AG08395 (cell line): ENCODE data around the gene ZNF444.
"Not testable (repeated sequence)": the region's sequence is repeated elsewhere in the genome, so short reads cannot be mapped to it uniquely, and the experiment has no call there.

ENCODE experiments used
- DNase-seq: peaks from one replicate; pipeline ENCODE4 v3.0.0; 2012; ENCODE audit warnings: mixed read lengths, low spot score

ZNF444 gene

GRCh38 chr19:56177564-56178243 lies 36.6 kb downstream of the ZNF444 start:
- DNase-seq: no peak

GRCh38 chr19:56189785-56190184 lies 48.7 kb downstream of the ZNF444 start:
- no peak for DNase-seq

GRCh38 chr19:56191115-56191514 lies 50.0 kb downstream of the ZNF444 start:
- DNase-seq: no peak

- DNase-seq: no peak
Measured at GRCh38 chr19:56191711-56192110, 50.6 kb downstream of the ZNF444 start.

GRCh38 chr19:56193981-56194640 lies 53.0 kb downstream of the ZNF444 start:
- DNase-seq: no peak

- DNase-seq: not testable (repeated sequence)
Measured at GRCh38 chr19:56197646-56198045, 56.6 kb downstream of the ZNF444 start, which contains the start of gene ZSCAN5B. Gene ZSCAN5B, minus strand, starts transcription at chr19:56197783. Its CDS starts 4,731 bp downstream, at chr19:56193052.

GRCh38 chr19:56199687-56200086 lies 58.6 kb downstream of the ZNF444 start:
- DNase-seq: no peak

GRCh38 chr19:56201973-56202372 lies 60.9 kb downstream of the ZNF444 start, which contains the start of gene ZSCAN5C:
Gene ZSCAN5C, plus strand, starts transcription at chr19:56202273. Its CDS starts 3,641 bp downstream, at chr19:56205914.
- no peak for DNase-seq

- DNase-seq: not testable (repeated sequence)
Measured at GRCh38 chr19:56207581-56207980, 66.5 kb downstream of the ZNF444 start.

- DNase-seq: no peak
Measured at GRCh38 chr19:56209091-56209490, 68.0 kb downstream of the ZNF444 start.

GRCh38 chr19:56210036-56210435 lies 68.9 kb downstream of the ZNF444 start:
- DNase-seq: not testable (repeated sequence)
